C4-2B (cell line): ENCODE measurements around the gene GALNS.

ENCODE experiments used
- ZFX ChIP-seq: fragments of 450-650 bp; IDR thresholded peaks from 2 replicates; pipeline ENCODE4 v1.6.1; 2017
- TF ChIP-seq, protein P1 (sequence below): fragments of 450-650 bp; conservative IDR thresholded peaks from 2 replicates; pipeline ENCODE4 v1.5.1; 2017; ENCODE audit warnings: mild to moderate bottlenecking

DNA sequence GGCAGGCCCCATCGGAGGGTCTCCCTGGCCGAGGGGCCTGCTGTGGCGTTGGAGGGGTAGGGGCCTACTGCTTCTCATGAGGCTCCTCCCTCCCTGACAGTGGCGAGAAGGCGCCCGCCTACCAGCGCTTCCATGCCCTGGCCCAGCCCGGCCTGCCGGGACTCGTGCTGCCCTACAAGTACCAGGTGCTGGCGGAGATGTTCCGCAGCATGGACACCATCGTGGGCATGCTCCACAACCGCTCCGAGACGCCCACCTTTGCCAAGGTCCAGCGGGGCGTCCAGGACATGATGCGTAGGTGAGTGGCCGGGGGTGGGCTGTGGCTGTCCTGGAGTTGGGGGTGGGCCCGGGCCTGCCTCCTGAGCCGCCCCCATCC, 51.4 kb downstream of the GALNS start:
- TF ChIP-seq, protein P1, sequence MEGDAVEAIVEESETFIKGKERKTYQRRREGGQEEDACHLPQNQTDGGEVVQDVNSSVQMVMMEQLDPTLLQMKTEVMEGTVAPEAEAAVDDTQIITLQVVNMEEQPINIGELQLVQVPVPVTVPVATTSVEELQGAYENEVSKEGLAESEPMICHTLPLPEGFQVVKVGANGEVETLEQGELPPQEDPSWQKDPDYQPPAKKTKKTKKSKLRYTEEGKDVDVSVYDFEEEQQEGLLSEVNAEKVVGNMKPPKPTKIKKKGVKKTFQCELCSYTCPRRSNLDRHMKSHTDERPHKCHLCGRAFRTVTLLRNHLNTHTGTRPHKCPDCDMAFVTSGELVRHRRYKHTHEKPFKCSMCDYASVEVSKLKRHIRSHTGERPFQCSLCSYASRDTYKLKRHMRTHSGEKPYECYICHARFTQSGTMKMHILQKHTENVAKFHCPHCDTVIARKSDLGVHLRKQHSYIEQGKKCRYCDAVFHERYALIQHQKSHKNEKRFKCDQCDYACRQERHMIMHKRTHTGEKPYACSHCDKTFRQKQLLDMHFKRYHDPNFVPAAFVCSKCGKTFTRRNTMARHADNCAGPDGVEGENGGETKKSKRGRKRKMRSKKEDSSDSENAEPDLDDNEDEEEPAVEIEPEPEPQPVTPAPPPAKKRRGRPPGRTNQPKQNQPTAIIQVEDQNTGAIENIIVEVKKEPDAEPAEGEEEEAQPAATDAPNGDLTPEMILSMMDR, result no peak
- TF ChIP-seq ZFX, result no peak
